ENCODE measurements around the gene HS6ST3.

DNA sequence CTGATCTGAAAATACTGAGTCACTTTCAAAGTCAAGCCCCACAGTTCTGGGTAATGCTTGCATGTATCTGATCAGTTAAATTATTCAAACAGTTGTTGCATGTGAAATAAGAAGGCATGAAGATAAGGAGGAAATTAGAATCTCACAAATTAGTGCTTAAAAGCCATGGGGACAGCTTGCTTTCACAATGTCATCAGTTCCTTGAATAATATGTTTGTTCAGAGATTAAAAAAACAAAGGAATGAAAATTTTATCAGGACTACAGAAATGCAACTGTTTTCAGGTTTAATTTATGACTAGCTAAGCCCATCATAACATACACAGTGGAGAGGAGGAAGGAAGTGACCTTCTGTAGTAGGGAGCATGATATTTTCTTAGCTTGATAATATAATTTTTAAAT, 754.3 kb downstream of the HS6ST3 start:
- TF ChIP-seq POLR2AphosphoS5 (IDR thresholded peaks at IDR 0.05): no peak
- no peak for TF ChIP-seq CTCF (IDR thresholded peaks at IDR 0.05)
- TF ChIP-seq POLR2A (IDR thresholded peaks at IDR 0.05): no peak

All from sigmoid colon (tissue), 4 donors.